Measurements from ENCODE around the gene PTK7.
"Not testable (repeated sequence)": the region's sequence is repeated elsewhere in the genome, so short reads cannot be mapped to it uniquely, and the experiment has no call there.

The PTK7 gene

DNA sequence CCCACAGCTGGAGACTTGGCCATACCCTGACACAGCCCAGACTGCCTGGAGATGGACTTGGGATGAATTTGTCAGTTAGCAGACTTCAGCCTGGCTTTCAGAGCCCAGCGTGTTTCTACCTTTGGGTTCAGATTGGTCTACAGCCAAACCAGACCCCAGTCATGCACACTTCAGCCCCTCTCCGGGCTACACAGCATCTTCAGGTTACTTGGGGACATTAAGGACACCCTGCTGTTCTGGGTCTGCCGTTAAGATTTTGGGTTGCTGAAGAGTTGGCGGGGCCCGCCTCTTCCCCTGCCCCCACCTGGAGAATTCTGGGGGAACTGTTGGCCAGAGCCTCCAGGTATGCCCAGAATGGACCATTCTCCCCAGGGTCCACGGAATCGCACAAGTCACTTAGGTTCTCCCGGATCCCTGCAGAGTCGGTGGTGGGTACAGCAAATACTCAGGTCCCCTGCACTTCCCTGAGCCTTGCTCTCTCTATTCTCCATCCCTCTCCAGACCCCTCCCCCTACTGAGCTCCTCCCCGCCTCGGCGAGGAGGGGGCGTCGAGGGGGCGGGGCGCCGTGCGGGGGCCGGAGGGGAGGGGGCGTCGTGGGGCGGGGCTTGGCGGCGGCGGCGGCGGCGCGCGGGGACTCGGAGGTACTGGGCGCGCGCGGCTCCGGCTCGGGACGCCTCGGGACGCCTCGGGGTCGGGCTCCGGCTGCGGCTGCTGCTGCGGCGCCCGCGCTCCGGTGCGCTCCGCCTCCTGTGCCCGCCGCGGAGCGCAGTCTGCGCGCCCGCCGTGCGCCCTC lies at the start of gene PTK7:
Gene PTK7 (plus strand): TSS at position 645 of the 794 bp plus-strand sequence. CDS start 175 bp downstream, outside the sequence.
- DNase-seq = no peak

DNA sequence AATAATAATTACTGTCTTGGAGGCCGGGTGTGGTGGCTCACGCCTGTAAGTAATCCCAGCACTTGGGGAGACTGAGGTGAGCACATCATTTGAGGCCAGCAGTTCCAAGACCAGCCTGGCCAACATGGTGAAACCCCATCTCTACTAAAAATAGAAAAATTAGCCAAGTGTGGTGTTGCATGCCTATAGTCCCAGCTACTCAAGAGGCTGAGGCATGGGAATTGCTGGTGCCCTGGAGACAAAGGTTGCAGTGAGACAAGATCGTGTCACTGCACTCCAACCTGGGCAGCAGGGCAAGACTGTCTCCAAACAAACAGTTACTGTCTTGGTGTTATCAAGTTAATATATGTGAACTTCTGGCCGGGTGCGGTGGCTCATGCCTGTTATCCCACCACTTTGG lies 49.7 kb upstream of the PTK7 start:
- DNase-seq = no peak

DNA sequence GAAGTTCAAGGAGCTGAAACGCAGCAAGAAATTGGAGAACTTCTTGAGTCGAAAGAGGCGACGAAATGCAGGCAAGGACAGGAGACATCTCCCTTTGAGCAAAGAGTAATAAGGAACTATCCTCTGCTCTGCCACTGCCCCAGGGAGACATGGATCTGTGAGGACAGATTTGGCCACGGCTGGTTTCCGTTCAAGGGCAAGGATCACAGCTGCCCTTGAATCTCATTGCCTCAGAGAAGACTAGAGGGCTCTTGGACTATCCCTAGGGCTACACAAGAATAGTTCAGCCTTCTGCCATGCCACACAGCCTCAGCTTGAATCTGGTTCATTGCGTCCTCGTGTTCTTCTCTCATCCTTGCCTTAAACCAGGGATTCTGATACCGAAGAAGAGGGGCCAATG lies 47.0 kb upstream of the PTK7 start:
- no peak for DNase-seq

DNA sequence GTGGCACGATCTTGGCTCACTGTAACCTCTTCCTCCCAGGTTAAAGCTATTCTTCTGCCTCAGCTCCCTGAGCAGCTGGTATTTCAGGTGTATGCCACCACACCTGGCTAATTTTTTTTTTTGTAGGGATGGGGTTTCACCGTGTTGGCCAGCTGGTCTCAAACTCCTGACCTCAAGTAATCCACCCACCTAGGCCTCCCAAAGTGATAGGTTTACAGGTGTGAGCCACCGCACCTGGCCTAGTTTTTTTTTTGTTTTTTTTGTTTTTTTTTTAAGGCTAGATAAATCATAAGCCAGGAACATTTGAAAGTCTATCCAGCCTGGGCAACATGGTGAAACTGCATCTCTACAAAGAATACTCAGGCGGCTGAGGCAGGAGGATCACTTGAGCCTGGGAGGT lies 43.8 kb upstream of the PTK7 start:
- DNase-seq = no peak

DNA sequence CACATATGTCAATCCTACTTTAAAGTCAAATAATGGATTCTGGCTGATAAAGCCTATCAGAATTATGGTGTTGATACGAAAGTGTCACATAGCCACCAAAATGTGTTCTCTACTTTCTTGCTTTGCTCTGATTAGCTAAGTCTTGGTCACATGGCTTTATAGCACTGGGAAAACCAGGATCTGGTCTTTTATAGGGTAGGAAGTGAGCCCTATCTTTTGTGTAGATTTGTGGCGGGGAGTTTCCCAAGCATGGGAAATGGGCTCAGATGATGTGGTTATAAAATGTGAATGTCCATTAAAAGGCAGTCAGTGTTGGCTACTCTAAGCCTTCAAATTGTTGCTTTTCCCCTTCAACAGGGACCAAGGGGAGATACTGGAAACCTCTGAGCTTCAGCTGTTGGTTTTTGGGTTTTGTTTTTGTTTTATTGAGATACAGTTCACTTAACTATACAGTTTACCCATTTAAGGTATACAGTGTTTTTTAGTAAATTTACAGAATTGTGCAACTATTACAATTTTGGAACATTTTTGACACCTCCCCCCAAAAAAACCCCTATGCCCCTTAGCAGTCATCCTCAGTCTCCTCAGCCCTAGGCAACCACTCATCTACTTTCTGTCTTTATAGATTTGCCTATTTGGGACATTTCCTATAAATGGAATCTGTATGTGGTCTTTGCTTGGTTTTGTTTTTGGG lies 42.5 kb upstream of the PTK7 start:
- DNase-seq = no peak

DNA sequence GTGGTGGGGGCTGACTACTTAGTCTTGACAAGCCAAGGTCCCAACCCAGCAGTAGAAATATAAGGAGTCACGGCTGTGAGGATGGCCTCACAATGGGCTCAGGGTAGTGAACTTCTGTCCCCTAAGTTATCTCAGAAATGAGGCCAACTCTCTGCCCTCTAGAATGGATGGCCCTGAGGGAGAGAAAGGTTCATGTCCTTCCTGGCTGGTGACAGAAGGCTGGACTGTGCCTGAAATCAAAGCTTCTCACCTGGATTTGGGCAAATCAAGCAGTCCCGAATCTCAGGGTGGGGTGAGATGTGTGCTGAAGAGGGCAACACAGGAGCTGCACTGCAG lies 42.0 kb upstream of the PTK7 start:
- no peak for DNase-seq

DNA sequence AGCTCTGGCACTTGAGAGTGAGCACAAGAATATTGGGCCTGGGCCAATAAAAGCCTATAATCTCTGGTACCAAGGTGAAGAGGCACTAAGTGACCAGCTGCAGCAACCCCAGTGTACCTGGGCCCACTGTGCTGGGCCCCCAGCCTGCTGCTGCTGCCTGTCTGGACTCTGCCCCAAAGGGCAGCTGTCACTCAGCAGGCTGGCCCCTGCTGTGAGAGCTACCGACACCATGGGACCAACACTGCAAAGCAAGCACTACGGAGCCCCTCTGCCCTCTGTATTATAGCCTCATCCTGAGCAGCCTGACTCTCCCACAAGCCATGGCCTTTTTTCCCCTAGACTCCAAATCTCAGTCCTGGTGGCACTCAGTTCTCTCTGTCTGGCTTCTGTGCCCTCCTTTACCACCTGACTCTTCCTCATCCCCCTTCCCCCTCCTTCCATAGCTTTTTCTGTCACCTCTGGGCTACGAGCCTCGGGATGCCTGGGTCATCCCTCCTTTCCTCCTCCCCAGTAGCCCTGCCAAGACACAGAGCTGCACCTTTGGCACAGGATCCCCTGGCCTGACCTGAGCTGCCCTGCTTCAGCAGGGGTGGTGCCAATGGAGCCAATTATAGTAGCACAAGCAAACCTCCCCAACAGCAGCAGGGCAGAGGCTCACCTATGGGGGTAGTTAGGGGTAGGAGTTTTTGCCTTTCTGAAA lies 40.5 kb upstream of the PTK7 start:
- DNase-seq = no peak

DNA sequence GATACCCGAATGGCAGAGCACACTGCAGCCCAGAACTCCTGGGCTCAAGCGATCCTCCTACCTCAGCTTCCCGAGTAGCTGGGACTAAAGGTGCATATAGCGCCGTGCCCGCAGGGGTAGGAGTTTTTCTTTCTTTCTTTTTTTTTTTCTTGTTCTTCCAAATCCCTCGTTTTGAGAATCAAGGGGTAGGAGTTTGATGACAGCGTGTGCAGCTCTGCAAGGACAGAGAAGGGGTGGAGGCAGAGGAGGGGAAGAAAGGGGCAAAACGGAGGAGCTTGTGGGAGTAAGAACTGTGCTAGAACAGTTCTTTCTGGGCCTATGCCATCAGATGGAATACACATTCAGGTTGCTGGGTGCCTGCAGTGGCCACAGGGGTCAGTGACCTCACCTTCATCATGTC lies 39.4 kb upstream of the PTK7 start:
- DNase-seq = no peak

DNA sequence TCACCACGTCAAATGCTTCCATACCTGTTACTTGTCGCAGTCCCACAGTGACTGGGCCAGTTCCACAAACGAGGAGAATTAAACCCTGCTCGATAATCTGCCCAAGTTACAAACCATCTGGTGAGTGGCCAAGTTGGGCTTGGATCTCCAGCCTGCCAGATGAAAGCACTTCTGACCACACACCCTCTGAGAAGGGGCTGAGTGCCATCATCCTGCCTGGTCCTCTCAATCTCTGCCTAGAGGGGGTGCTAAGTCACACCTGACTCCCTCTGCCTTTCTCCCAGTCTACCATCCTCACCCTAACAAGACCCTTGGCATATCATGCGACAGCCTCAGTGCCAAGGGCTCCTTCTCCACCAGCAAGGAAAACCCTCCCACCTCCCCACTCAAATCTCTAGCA lies 38.9 kb upstream of the PTK7 start:
- DNase-seq = no peak

DNA sequence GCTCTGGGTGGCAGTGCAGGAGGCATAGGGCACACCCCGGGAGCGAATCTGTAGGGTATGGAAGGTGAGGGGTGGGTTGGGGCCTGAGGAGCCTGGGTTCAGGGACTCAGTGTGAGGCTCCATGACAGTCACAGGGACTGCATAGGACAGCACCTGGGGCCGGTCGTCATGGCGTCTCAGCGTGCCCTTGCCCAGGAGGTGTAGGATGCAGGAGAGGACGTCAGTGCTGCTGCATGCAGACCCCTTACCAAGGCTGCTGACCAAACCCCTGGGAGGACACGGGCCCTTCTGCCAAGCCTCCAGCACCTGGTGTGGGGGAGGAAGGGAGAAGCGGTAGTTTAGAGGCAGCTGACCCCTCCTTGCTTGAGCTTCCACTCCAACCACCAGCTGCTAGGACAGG lies 38.4 kb upstream of the PTK7 start:
- no peak for DNase-seq

DNA sequence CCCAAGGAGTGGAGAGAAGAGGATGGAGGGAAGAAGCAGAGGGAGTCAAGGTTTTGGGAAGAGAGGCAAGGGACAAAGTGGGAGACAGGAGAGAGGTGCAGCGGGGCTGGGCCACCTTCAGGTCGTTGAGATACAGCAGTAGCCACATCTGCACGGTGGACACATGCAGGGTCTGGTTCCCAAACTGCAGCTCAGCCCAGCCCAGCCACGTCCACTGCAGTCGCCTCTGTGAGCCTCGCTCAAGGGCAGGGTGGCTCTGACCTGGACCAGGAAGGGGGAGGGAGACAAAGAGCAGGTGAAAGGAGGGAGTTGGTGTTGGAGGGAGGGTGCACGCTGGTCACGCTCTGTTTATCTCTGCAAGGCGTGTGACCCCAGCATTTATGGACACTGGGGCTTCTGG lies 37.4 kb upstream of the PTK7 start:
- no peak for DNase-seq

DNA sequence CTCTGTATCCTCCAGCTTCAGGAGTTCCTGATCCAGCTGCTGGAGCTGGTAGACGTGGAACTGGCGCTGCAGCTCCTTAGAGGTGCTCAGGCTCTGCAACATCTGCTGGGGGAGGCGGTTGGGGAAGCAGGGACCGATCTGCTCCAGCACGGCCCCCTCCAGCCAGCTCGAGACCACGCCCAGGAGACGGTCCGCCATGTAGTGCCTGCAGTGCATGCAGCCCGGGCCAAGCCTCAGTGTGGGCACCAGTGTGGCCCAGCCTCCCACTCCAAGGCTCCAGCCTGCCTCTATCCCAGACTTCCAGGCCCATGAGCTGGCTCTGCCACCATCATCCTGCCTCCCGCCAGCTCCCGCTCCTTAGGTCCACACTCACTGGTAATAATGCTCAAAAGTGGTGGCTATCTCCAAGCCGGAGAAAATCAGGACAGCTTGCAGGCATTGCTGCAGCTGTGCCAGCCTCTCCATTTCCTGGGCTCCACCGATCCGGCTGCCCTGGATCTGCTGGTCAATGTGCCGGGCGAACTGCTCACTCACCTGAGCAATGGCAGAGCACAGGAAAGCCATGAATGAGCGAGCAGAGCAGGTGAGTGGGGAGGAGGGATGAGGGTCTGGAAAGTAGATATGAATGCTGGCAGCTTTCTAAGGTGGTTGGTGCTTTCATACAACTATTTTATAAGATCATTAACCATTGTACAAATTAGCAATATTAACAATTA lies 35.4 kb upstream of the PTK7 start:
- DNase-seq = no peak

DNA sequence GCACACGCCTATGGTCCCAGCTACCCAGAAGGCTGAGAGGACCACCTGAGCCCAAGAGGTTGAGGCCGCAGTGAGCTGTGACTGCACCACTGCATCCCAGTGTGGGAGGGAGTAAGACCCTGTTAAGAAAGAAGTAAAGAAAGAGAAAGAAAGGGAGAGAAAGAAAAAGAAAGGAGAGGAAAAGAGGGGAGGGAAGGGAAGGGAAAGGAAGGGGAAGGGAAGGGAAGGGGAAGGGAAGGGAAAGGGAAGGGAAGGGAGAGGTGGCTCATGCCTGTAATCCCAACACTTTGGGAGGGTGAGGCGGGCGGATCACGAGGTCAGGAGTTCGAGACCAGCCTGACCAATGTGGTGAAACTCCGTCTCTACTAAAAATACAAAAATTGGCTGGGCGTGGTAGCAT lies 34.6 kb upstream of the PTK7 start:
- DNase-seq = not testable (repeated sequence)

DNA sequence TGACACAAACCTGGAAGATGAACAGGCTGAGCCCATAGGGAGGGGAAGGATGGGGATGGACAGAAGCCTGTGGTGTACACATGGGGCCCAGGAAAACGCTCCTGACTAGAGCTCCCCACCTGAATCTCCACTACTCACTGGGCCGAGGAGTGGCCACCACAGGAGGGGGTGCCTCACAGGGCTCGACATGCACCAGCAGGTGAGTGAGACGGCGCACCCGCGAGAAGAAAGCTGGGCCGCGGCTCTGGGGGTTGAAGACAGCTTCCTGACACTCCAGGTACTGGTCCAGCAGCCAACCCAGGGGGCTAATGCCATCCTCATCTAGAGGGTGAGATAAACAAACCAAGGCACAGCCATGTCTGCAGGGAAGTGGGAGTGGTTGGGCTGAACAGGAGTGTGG lies 32.8 kb upstream of the PTK7 start:
- no peak for DNase-seq

DNA sequence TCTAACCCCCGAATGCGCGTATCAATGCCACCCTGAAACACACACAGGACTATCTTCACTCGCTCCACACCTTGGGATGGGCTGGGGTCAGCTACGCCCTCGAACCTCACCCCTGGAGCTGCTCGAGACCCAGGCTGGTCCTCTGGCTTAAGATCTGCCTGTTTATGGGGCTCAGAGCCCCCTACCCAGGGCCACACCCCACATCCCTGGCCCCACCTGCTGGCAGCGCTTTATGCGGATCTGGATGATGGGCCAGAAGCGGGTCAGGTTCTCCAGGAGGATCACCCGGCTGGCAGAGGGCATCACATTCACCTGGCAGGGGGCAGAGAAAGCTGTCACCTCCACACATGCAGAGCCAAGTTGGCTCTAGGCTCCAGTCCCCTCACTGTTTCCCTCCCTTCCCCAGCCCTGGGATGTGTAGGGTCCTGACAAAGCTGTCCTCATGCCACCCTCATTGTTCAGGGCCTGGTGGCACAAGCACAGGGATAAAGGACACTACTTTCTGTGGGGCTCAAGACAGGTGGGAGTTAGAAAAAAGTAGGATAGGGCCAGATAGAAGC lies 30.7 kb upstream of the PTK7 start:
- no peak for DNase-seq

DNA sequence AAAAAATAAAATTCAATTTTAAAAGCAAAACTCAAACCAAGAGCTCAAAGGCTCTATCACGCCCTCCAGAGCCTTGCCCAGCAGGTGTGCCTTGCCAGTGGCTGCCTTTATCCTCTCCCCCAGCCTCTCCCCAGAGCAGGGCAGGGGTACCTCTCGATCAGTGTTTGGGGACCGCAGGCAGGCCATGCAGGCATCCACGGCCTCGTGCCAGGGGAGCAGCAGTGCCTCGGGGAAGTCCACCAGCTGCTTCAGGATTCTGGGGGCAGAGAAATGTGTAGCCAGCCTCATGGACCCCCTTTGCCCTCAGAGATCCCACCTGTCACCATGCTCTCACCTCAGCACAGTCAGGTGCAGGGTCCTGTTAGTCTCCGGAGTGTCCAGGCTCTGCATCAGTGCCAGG lies 28.1 kb upstream of the PTK7 start:
- no peak for DNase-seq

DNA sequence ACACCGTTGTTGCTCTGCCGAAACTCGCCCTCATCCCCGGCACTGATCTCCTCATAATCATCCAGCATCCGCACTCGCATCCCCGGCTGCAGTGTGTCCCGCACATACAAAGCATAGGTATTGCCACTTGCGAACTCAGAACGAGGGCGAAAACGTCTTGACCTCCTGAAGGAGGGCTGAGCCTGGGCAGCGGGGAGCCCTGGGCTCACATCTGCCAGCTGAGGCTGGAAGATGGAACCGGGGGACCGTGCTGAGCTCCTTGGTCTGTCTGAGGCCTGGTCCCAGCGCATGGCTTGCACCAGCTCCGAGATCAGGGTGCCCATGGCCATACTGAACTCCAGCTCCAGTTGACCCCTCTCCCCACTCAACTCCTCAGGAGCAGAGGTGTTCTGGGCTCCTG lies 25.1 kb upstream of the PTK7 start:
- no peak for DNase-seq

DNA sequence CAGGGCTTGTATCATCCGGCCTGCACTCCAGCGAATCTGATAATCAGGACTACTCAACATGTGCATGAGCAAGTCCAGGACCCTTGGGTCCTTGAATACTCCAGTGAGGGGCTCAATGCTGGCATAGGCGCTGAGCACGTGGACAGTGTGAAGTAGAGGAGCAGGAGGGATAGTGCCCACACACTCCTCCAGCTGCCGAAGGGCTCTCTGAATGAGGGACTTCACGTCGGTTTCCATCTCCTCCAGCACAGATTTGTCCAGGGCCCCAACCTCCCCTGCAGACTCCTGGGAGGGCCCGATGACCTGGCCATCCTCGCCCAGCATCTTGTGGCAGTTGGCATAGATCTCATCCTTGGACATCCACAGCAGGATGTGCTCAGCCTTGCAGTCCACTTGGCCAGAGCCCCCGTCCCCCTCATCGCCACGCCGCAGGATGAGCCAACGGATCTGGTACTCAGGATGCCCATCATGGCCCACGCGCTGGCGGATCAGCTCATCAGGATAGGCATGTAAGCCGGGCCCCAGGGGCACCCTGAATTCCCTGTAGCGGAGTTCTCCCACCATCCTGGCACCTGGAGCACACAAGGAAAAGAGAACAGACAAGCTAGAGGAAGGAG lies 23.8 kb upstream of the PTK7 start:
- DNase-seq = no peak

DNA sequence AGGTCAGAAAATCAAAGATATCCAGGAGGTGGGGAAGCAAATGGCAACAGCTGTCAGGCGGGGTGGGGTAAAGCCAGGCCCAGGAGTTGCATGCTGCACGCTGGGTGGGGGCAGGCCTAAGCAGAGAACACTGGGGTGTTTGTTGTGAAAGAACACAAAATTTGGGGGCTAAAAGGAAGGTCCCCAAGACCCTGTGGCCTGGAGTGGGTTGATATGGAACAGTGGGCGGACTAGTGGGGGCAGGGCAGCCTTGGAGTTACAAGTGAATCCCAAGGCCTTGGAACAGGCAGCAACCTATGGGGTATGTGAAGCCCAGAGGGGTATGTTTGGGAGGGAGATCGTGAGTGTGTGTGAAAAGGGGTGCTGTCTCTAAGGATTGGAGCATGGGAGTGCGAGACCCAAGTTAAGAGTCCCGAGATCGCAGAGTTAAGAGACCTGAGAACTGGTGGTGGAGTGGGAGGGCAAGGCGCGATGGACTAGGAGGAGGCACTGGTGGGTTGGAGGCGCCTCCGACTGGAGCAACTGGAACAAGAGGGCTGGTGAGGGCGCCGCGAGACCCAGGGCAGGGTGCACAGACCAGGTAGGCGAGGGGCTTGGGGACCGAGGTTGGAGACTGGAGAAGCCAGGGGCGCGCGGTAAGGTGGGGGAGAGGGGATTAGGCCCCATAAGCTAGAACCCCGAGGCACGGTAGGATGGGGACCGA lies 23.1 kb upstream of the PTK7 start:
- peak; percentile 49 for DNase-seq

DNA sequence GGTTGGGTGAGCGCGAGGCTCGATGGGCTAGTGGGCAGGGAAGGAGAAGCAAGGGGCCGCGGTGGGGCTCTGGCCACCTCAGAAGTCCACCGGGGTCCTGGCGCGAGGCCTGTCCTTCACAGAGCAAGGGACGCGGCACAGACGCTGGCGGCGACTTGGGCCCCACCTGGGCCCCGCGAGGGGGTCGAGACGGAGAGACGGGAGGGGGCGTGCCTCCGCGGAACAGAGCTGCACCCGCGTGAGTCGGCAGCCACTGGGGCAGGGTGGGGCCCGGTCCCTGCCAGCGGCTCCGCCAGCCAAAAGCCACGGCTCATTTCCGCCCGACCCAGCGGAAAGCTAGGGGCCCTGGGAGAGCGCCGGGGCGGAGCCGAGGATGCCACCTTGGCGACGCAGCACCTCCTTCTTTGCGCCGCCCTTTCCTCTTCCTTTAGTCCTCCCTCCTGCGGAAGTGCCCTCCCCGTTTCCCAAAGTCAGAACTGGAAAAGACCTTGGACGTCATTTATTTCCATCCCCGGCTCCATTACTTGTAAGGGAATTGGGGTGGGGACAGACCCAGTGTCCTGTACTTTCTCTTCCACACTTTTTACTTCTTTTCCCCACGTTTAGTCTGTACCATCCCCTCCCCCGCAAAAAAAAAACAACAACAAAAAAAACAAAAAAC lies 22.4 kb upstream of the PTK7 start, which contains the start of gene CUL7:
Gene CUL7 (minus strand): TSS at position 307 of the 661 bp plus-strand sequence. CDS start 1,063 bp downstream, outside the sequence.
- peak; percentile 95 for DNase-seq

DNA sequence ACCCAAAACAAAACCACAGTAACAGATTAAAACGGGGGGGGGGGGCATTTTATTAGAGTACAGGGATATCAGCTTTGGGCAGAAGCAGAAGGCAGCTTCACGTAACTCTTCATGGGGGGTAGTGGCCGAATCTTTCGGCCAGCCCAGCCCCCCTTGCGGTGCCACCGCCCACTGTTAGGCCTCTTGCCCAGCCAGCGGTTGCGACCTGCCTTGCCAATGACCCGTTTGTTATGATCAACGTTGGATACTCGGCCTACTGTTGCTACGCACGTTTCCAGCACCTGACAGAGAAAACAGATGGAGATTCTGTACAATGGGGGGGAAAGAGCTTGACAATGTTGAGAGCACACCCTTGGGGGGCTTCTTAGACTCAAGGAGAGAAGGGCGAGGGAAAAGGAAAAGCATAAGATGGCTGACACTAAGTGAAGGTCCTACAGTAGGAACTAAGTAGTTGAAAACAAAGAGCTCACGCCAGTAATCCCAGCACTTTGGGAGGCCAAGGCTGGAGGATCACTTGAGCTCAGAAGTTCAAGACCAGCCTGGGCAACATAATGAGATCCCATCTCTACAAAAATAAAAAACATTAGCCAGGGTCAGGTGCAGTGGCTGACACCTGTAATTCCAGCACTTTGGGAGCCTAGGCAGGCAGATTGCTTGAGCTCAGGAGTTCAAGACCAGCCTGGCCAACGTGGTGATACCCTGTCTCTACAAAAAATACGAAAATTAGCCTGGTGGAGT lies 21.7 kb upstream of the PTK7 start:
- no peak for DNase-seq

Measured in hematopoietic multipotent progenitor cell treated with erythropoietin and hydrocortisone succinate and interleukin-3 and kit ligand, for 8 days (in vitro differentiated cells).